Measurements from ENCODE around the gene RAPGEFL1. TPM values are rescaled to one million over a fixed set of nuclear protein-coding genes. Genes with fewer than 3 reads are reported as not detected.
"Not testable (repeated sequence)": the region's sequence is repeated elsewhere in the genome, so short reads cannot be mapped to it uniquely, and the experiment has no call there.

Gene RAPGEFL1
- total RNA-seq, 3 donors from 2014 or later, result 3.2 to 10.8 (median 5.0) TPM

DNA sequence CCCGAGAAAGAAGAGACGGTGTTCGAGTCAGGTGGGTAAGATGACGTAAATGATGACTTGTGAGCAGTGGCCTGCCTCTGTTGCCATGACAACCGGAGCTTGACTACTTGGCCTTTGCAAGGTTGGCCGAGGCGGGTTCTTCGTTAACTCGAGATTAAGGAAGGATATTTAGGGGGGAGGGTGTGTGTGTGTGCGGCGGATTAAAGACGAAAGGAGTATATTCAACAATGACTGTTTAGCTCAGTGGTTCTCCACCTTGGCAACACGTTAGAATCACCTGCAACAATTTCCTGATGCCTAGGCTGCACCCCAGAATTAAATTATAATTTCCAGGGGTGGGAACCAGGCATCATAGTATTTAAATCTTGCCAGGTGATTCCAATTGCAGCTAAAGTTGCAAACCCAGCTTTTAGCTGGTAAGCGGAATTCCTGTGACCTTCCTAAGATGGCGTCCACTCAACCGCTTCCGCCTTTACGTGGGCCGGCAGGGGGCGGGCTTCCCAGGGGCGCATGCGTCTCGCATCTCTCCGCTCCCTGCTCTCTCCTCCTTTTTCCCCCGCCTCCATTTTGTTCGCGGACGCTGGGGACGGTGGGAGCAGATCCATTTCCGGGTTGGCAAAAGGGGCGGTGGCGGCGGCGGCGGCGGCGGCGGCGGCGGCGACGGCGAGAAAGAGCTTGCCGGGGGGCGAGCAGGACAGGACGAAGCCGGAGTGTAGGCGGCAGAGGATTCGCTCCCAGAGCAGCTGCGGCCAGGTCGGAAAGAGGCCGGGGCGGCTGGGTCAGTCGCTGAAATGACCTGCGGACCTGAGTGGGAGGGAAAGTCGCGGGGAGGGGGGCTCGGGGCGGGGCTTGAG lies 41.7 kb downstream of the RAPGEFL1 start, which contains the start of gene WIPF2:
WIPF2 (plus strand) TSS at position 565 of the 854 bp plus-strand sequence. CDS start 37,156 bp downstream, outside the sequence.
- no peaks in the 10 kb centered on the region for H3K27me3 ChIP-seq
- TF ChIP-seq POLR2A (IDR thresholded peaks at IDR 0.05) (no peak), CTCF (IDR thresholded peaks at IDR 0.05) (peak; percentile 75 to 83 (median 82)), POLR2AphosphoS5 (IDR thresholded peaks at IDR 0.05) (peak; percentile 77 to 82 (median 82))
- no peaks in the 10 kb centered on the region for H3K9me3 ChIP-seq
- peak within 1 kb of the TSS; percentile 67 to 91 (median 75) for H3K4me3 ChIP-seq
- DNase-seq (ENCODE audit: low spot score in 2 of 2), result peak; percentile 95 to 98
- no peaks in the 10 kb centered on the region for H3K36me3 ChIP-seq
- H3K27ac ChIP-seq, result peak within 1 kb of the TSS; percentile 89 to 98
- peaks cover 0 to 9% of the 10 kb centered on the region in 2 donors for H3K4me1 ChIP-seq
- intact Hi-C loops (cut with DNase I; ENCODE audit: low total_unique reads), result no loop called here

DNA sequence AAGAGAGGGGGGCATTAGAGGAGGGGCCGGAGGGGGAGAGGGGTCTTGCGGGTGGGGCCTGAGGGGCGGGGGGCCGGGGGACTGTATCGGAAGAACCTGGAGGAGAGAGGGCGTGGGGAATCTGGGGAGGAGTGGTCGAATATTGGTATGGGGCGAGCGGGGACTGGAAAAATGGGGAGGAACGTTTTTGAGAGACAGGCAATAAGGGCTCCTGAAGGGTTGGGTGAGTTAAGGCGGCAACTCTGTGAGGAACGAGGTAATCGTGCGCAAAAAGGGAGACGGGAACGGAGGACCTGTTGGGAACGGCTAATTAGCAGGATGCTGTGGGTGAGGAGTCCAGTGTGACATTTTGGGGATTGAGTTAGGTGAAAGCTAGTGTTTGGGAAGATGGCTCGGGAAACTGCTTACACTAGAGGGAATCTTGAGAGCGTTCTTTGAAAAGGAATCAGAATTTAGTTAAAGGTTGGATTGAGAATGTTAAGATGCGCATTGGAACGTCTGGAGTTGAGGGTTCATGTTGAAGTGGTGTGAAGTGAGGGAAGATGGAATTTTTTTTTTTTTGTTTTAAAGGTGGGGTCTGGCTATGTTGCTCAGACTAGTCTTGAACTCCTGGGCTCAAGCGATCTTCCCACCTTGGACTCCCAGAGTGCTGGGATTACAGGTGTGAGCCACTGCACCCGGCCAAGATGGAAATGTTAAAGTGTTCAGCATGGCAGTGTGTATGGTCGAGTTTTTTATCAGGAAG lies 42.5 kb downstream of the RAPGEFL1 start:
- Histone ChIP-seq H3K4me1 (peaks cover 0 to 9% of the 10 kb centered on the region in 2 donors), H3K27me3 (no peaks in the 10 kb centered on the region), H3K9me3 (no peaks in the 10 kb centered on the region), H3K27ac (peak overlapping the region; percentile 89 to 98), H3K36me3 (no peaks in the 10 kb centered on the region), H3K4me3 (peak overlapping the region; percentile 67 to 91 (median 75))
- intact Hi-C loops (cut with DNase I; ENCODE audit: low total_unique reads), result no loop called here
- TF ChIP-seq POLR2A (IDR thresholded peaks at IDR 0.05), result no peak
- no peak for TF ChIP-seq CTCF (IDR thresholded peaks at IDR 0.05)
- TF ChIP-seq POLR2AphosphoS5 (IDR thresholded peaks at IDR 0.05), result no peak
- DNase-seq (ENCODE audit: low spot score in 2 of 2), result peak in 1 of 2 donors; percentile 37

GRCh38 chr17:40224718-40225550 lies 47.7 kb downstream of the RAPGEFL1 start:
- TF ChIP-seq POLR2AphosphoS5 (IDR thresholded peaks at IDR 0.05), result no peak
- TF ChIP-seq CTCF (IDR thresholded peaks at IDR 0.05), result no peak
- TF ChIP-seq POLR2A (IDR thresholded peaks at IDR 0.05), result no peak
- H3K27ac ChIP-seq, result peak overlapping the region; percentile 2 to 29
- H3K9me3 ChIP-seq, result no peaks in the 10 kb centered on the region
- intact Hi-C loops (cut with DNase I; ENCODE audit: low total_unique reads), result no loop called here
- peaks cover 0 to 9% of the 10 kb centered on the region in 2 donors for H3K4me1 ChIP-seq
- no peaks in the 10 kb centered on the region for H3K36me3 ChIP-seq
- no peaks in the 10 kb centered on the region for H3K27me3 ChIP-seq
- H3K4me3 ChIP-seq, result no peak overlapping the region
- DNase-seq (ENCODE audit: low spot score in 2 of 2), result no peak

DNA sequence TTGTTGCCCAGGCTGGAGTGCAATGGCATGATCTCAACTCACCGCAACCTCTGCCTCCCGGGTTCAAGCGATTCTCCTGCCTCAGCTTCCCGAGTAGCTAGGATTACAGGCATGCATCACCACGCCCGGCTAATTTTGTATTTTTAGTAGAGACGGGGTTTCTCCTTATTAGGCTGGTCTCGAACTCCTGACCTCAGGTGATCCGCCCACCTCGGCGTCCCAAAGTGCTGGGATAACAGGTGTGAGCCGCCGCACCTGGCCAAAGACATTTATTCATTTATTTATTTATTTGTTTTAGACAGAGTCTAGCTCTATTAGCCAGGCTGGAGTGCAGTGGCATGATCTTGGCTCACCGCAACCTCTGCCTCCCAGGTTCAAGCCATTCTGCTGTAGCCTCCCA lies 51.9 kb downstream of the RAPGEFL1 start:
- H3K36me3 ChIP-seq; H3K27me3 ChIP-seq; intact Hi-C loops (cut with DNase I; ENCODE audit: low total_unique reads); H3K27ac ChIP-seq; DNase-seq (ENCODE audit: low spot score in 2 of 2); H3K4me3 ChIP-seq; H3K9me3 ChIP-seq; H3K4me1 ChIP-seq: not testable (repeated sequence)

DNA sequence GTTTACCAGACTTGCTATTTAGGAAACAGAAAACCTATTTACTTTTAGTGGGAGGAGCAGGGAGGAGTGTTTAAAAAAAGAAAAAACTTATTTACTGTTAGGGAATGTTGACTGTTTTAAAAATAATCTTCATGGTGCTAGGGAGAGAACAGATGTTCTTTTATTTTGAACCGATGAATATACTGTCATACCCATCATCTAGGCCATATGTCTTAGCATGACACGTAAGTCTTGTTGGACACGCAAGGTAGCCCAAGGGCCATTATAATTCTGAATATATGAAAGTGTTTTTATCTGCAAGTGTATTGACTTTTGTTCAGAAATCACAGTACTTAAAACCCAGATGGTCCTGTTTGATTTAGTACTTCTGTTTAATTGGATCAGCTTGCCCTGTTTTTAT lies 53.4 kb downstream of the RAPGEFL1 start:
- Histone ChIP-seq H3K27ac (no peak overlapping the region), H3K36me3 (no peaks in the 10 kb centered on the region), H3K4me1 (no peaks in the 10 kb centered on the region), H3K9me3 (no peaks in the 10 kb centered on the region), H3K4me3 (no peak overlapping the region), H3K27me3 (no peaks in the 10 kb centered on the region)
- no peak for TF ChIP-seq POLR2AphosphoS5 (IDR thresholded peaks at IDR 0.05)
- TF ChIP-seq CTCF (IDR thresholded peaks at IDR 0.05), result no peak
- TF ChIP-seq POLR2A (IDR thresholded peaks at IDR 0.05), result no peak
- intact Hi-C loops (cut with DNase I; ENCODE audit: low total_unique reads), result no loop called here
- no peak for DNase-seq (ENCODE audit: low spot score in 2 of 2)

- H3K4me1 ChIP-seq; DNase-seq (ENCODE audit: low spot score in 2 of 2); H3K36me3 ChIP-seq; intact Hi-C loops (cut with DNase I; ENCODE audit: low total_unique reads); H3K4me3 ChIP-seq; H3K27ac ChIP-seq; H3K27me3 ChIP-seq; H3K9me3 ChIP-seq: not testable (repeated sequence)
Observed at GRCh38 chr17:40231928-40232327, 54.7 kb downstream of the RAPGEFL1 start.
